ENCODE measurements around the gene APOD. TPM values are rescaled to one million over a fixed set of nuclear protein-coding genes. Genes with fewer than 3 reads are reported as not detected.

APOD gene
- total RNA-seq, 1 experiment from 2014 or later = not detected

DNA sequence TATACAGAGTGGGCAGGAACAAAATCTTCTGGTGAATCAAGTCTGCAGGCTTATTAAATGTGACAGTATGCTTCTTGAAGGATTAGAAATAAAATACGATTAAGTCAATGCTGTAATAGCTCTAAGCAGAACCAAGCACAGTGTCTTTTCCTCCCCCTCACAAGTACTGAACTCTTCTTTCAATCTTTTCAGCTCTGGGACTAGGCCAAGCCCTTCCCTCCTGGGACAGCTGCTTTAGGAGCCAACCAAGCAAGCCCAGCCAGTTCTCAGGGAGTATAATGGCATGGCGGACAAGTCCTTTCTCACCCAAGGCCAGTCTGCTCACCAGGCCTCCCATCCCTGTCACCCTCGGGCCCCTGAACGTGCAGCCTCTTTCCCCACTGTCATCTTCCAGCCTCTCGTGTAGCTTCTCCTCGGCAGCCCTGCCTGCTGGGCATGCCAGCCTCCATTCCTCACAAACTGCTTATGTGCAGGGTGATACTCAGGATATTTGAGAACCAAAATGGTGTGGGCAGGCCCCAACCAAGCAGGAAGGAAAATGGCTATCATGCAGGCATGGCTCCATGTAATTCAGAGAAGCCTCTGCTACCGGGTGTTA is 32.3 kb downstream of the APOD start:
- Histone ChIP-seq H3K23me2 (ENCODE audit: insufficient read length, low read depth, low read length, poor library complexity, severe bottlenecking) (no peaks in the 10 kb centered on the region), H3K27ac (ENCODE audit: insufficient read length, low read depth, low read length) (no peak overlapping the region), H2BK120ac (ENCODE audit: low read depth, low read length, poor library complexity, severe bottlenecking) (no peak overlapping the region), H3K27me3 (ENCODE audit: insufficient read depth, low read length) (no peaks in the 10 kb centered on the region), H3K4me2 (ENCODE audit: insufficient read depth, insufficient read length, low read length) (no peak overlapping the region), H4K8ac (replicated peaks; ENCODE audit: insufficient read length, low read depth, low read length) (no peak overlapping the region), H3K4ac (ENCODE audit: low read depth, low read length) (no peak overlapping the region), H2BK5ac (ENCODE audit: insufficient read length, low read length) (no peak overlapping the region), H3K18ac (ENCODE audit: insufficient read length, low read depth, low read length) (no peak overlapping the region), H3K79me2 (ENCODE audit: insufficient read depth, low read length) (no peaks in the 10 kb centered on the region), H2BK12ac (ENCODE audit: insufficient read length, low read depth, low read length) (no peak overlapping the region), H3K14ac (ENCODE audit: insufficient read depth, low read length) (no peak overlapping the region), H2AFZ (ENCODE audit: low read length) (no peak overlapping the region), H3K23ac (ENCODE audit: insufficient read length, low read depth, low read length) (no peak overlapping the region), H3K9ac (ENCODE audit: extremely low read depth, insufficient read length, low read length) (no peak overlapping the region), H4K91ac (ENCODE audit: insufficient read length, low read depth, low read length) (no peak overlapping the region), H2BK20ac (ENCODE audit: low read depth, low read length, poor library complexity, severe bottlenecking) (no peak overlapping the region), H2AK5ac (ENCODE audit: insufficient read length, low read length) (no peak overlapping the region), H3T11ph (ENCODE audit: low read length) (no peak overlapping the region), H3K56ac (ENCODE audit: insufficient read length, low read depth, low read length) (no peak overlapping the region), H4K5ac (ENCODE audit: insufficient read length, low read depth, low read length) (no peak overlapping the region), H2BK15ac (ENCODE audit: low read depth, low read length) (no peak overlapping the region), H3K4me1 (ENCODE audit: insufficient read depth, low read length) (peaks cover 6% of the 10 kb centered on the region; the same call in 1 of the 2 replicates), H4K20me1 (ENCODE audit: control insufficient read depth, insufficient read depth, insufficient read length) (no peaks in the 10 kb centered on the region), H3K79me1 (ENCODE audit: insufficient read depth, low read depth, low read length, poor library complexity, severe bottlenecking) (no peaks in the 10 kb centered on the region), H3K9me3 (ENCODE audit: control insufficient read depth, low read depth, low read length) (no peaks in the 10 kb centered on the region)
- TF ChIP-seq, protein P1, sequence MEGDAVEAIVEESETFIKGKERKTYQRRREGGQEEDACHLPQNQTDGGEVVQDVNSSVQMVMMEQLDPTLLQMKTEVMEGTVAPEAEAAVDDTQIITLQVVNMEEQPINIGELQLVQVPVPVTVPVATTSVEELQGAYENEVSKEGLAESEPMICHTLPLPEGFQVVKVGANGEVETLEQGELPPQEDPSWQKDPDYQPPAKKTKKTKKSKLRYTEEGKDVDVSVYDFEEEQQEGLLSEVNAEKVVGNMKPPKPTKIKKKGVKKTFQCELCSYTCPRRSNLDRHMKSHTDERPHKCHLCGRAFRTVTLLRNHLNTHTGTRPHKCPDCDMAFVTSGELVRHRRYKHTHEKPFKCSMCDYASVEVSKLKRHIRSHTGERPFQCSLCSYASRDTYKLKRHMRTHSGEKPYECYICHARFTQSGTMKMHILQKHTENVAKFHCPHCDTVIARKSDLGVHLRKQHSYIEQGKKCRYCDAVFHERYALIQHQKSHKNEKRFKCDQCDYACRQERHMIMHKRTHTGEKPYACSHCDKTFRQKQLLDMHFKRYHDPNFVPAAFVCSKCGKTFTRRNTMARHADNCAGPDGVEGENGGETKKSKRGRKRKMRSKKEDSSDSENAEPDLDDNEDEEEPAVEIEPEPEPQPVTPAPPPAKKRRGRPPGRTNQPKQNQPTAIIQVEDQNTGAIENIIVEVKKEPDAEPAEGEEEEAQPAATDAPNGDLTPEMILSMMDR (conservative IDR thresholded peaks at IDR 0.05) = no peak
- DNase-seq = no peak
- Mint-ChIP-seq H3K27ac (no peak overlapping the region; a peak in 1 of 7 replicates), H3K4me3 (no peak overlapping the region), H3K36me3 (ENCODE audit: insufficient read depth in 1 of 3, low read depth in 3 of 3) (peaks cover 0 to 2% (median 0%) of the 10 kb centered on the region in 3 experiments; a peak in 1 of 7 replicates), H3K27me3 (ENCODE audit: low read depth) (peaks cover 21% of the 10 kb centered on the region), H3K4me1 (peaks cover 30 to 43% of the 10 kb centered on the region in 2 experiments), H3K9me3 (no peaks in the 10 kb centered on the region; a peak in 1 of 5 replicates)
- no CpG with 5 or more reads among the region's 7 CpGs for WGBS (ENCODE audit: extremely low coverage, insufficient read length, low lambda C conversion rate)
